IMR-90 (cell line): ENCODE data around the gene GRAMD2A. TPM values are rescaled to one million over a fixed set of nuclear protein-coding genes. Genes with fewer than 3 reads are reported as not detected.

Experiments used
- ATAC-seq: fragments of 200-7000 bp; cut with Tn5 transposase; 2 replicates; pipeline ENCODE4 v1.9.1; 2020; ENCODE audit warnings: low read depth, mild to moderate bottlenecking, moderate library complexity
- BruUV-seq: library from RNA; stranded (reverse); fragments of 400-500 nt; replicated peaks from 2 replicates; lab custom pipeline; 2021; lab: Mats Ljungman, UMichigan
- CTCF ChIA-PET: fragments of 300-600 bp; formaldehyde crosslinking; extraction: SDS; loops from one replicate; lab custom pipeline; 2021; ENCODE audit warnings: antibody characterized with exemption; lab: Yijun Ruan, JAX
- POLR2A ChIA-PET: fragments of 300-600 bp; sonication (Branson Sonifier 250); formaldehyde crosslinking; loops from one replicate; lab custom pipeline; 2022; ENCODE audit warnings: antibody characterized with exemption; ENCODE audit not compliant: unreplicated experiment; lab: Charles Lee
- DNase-seq: peaks from one replicate; pipeline ENCODE4 v3.0.0; 2013
- H2AFZ ChIP-seq: replicated peaks from 2 replicates; pipeline ENCODE3; 2013; ENCODE audit warnings: low read length, mild to moderate bottlenecking; ENCODE audit not compliant: poor library complexity
- H2AK5ac ChIP-seq: 2 replicates; pipeline ENCODE4 v1.6.1; 2013; ENCODE audit warnings: low read depth, low read length, inconsistent platforms
- H2AK9ac ChIP-seq: replicated peaks from 2 replicates; pipeline ENCODE3; 2013; ENCODE audit warnings: mild to moderate bottlenecking, low read depth, low read length, moderate library complexity; ENCODE audit not compliant: poor library complexity
- H2BK120ac ChIP-seq: 2 replicates; pipeline ENCODE4 v1.6.1; 2013; ENCODE audit warnings: low read depth, low read length, inconsistent platforms
- H2BK15ac ChIP-seq: 3 replicates; pipeline ENCODE4 v1.6.1; 2013; ENCODE audit warnings: low read depth, low read length, inconsistent platforms
- H2BK20ac ChIP-seq: 2 replicates; pipeline ENCODE4 v1.6.1; 2013; ENCODE audit warnings: low read depth, mild to moderate bottlenecking, inconsistent platforms, low read length, moderate library complexity
- H2BK5ac ChIP-seq: 2 replicates; pipeline ENCODE4 v1.6.1; 2013; ENCODE audit warnings: mild to moderate bottlenecking, low read depth, low read length, inconsistent platforms; ENCODE audit not compliant: poor library complexity, severe bottlenecking
- H3K14ac ChIP-seq: replicated peaks from 2 replicates; pipeline ENCODE4 v1.6.1; 2013; ENCODE audit warnings: low read depth, low read length, inconsistent platforms
- H3K18ac ChIP-seq: 2 replicates; pipeline ENCODE4 v1.6.1; 2013; ENCODE audit warnings: low read depth, low read length, control low read depth
- H3K23ac ChIP-seq: 2 replicates; pipeline ENCODE4 v1.6.1; 2013; ENCODE audit warnings: low read depth, low read length, inconsistent platforms
- H3K27ac ChIP-seq: 2 replicates; pipeline ENCODE4 v1.5.1; 2013; ENCODE audit warnings: mild to moderate bottlenecking, control low read depth, low read length; ENCODE audit not compliant: insufficient read depth
- H3K27me3 ChIP-seq: 2 replicates; pipeline ENCODE4 v1.6.1; 2013; ENCODE audit warnings: low read length; ENCODE audit not compliant: control insufficient read depth, insufficient read depth
- H3K36me3 ChIP-seq: 2 replicates; pipeline ENCODE4 v1.6.1; 2013; ENCODE audit warnings: low read length, mixed read lengths; ENCODE audit not compliant: control insufficient read depth, insufficient read depth
- H3K4ac ChIP-seq: 2 replicates; pipeline ENCODE4 v1.6.1; 2013; ENCODE audit warnings: low read depth, low read length, inconsistent platforms
- H3K4me1 ChIP-seq: 2 replicates; pipeline ENCODE4 v1.6.1; 2013; ENCODE audit warnings: low read length, mixed read lengths; ENCODE audit not compliant: control insufficient read depth, insufficient read depth
- H3K4me2 ChIP-seq: 2 replicates; pipeline ENCODE4 v1.6.1; 2013; ENCODE audit warnings: low read depth, mild to moderate bottlenecking, control low read depth, low read length, moderate library complexity
- H3K4me3 ChIP-seq: 2 replicates; pipeline ENCODE4 v1.5.1; 2013; ENCODE audit warnings: low read depth, mild to moderate bottlenecking, control low read depth, low read length, moderate library complexity; ENCODE audit not compliant: insufficient read depth
- H3K56ac ChIP-seq: 2 replicates; pipeline ENCODE4 v1.6.1; 2013; ENCODE audit warnings: low read length, inconsistent platforms; ENCODE audit not compliant: insufficient read depth; ENCODE audit errors: extremely low read depth
- H3K79me1 ChIP-seq, 2 experiments: 2 replicates each; pipeline ENCODE4 v1.6.1; 2013; ENCODE audit warnings: low read length in 2 of 2, inconsistent platforms in 1 of 2, low read depth in 1 of 2
- H3K9ac ChIP-seq: 2 replicates; pipeline ENCODE4 v1.6.1; 2013; ENCODE audit warnings: low read depth, low read length, control low read depth
- H3K9me1 ChIP-seq: 2 replicates; pipeline ENCODE4 v1.6.1; 2013; ENCODE audit warnings: low read length, inconsistent platforms; ENCODE audit not compliant: insufficient read depth
- H3K9me3 ChIP-seq: 2 replicates; pipeline ENCODE4 v1.6.1; 2013; ENCODE audit warnings: low read length; ENCODE audit not compliant: control insufficient read depth, insufficient read depth
- H4K20me1 ChIP-seq: 2 replicates; pipeline ENCODE4 v1.6.1; 2013; ENCODE audit warnings: low read length, inconsistent platforms; ENCODE audit not compliant: insufficient read depth
- H4K5ac ChIP-seq: 2 replicates; pipeline ENCODE4 v1.6.1; 2013; ENCODE audit warnings: mild to moderate bottlenecking, low read depth, low read length, control low read depth
- H4K8ac ChIP-seq, 2 experiments: 2 replicates each; pipeline ENCODE4 v1.6.1; 2013; ENCODE audit warnings: low read depth in 2 of 2, low read length in 2 of 2, control low read depth in 1 of 2, inconsistent platforms in 1 of 2
- H4K91ac ChIP-seq: 2 replicates; pipeline ENCODE4 v1.6.1; 2013; ENCODE audit warnings: low read depth, low read length, inconsistent platforms; ENCODE audit not compliant: insufficient read depth
- CEBPB ChIP-seq: IDR thresholded peaks from 2 replicates; pipeline ENCODE4 v1.6.1; 2012; ENCODE audit warnings: low read depth, low read length, improper control_type of control experiment
- MAFK ChIP-seq: IDR thresholded peaks from 2 replicates; pipeline ENCODE4 v1.6.1; 2012; ENCODE audit warnings: low read depth, low read length, improper control_type of control experiment
- RAD21 ChIP-seq: IDR thresholded peaks from 2 replicates; pipeline ENCODE4 v1.6.1; 2012; ENCODE audit warnings: low read length, improper control_type of control experiment
- RFX5 ChIP-seq: IDR thresholded peaks from 2 replicates; pipeline ENCODE4 v1.8.0; 2012; ENCODE audit warnings: low read depth, mild to moderate bottlenecking, low read length, moderate library complexity
- WGBS, 2 experiments: methylation state at CpG; one replicate each; pipeline versions ENCODE4 v1.1.5 to v1.1.7; 2013; ENCODE audit warnings: missing lambda C conversion rate in 2 of 2; ENCODE audit not compliant: insufficient read length in 1 of 2; ENCODE audit errors: extremely low coverage in 2 of 2; 5-methylcytosine and 5-hydroxymethylcytosine counted together
- dilution Hi-C: fragments of 300-500 bp; cut with HindIII; formaldehyde crosslinking; loops from one replicate; pipeline ENCODE4 v1.14.3; 2018; ENCODE audit warnings: low sequenced_read_pairs; ENCODE audit not compliant: unreplicated experiment
- in situ Hi-C: fragments of 300-500 bp; cut with MboI; formaldehyde crosslinking; loops from 3 replicates; pipeline ENCODE4 v1.14.3; 2019; ENCODE audit warnings: low sequenced_read_pairs, inconsistent platforms, mixed read lengths
- intact Hi-C: fragments of 100-400 bp; cut with micrococcal nuclease; formaldehyde crosslinking; loops from 2 replicates; pipeline ENCODE4 v1.10.0; 2022
- polyA plus RNA-seq, 3 experiments: library from polyadenylated mRNA; depleted of rRNA; stranded (reverse); fragments of >200 nt; gene quantifications; 2 replicates each; pipeline ENCODE4 v1.2.3, GENCODE V29; 2012; ENCODE audit warnings: low replicate concordance in 1 of 3
- total RNA-seq: library from RNA; depleted of rRNA; stranded (reverse); fragments of >200 nt; gene quantifications from 2 replicates; pipeline ENCODE4 v1.2.3, GENCODE V29; 2012

GRAMD2A gene
- total and polyA plus RNA-seq, 2 of the 4 experiments (the other 2 are of a cell fraction): 0.14 to 0.18 TPM

- Histone ChIP-seq H4K20me1 (no peaks in the 10 kb centered on the region), H3K4me2 (no peak overlapping the region), H4K8ac (no peak overlapping the region), H3K36me3 (0 out of 2 replicates have a peak, but pooled peaks cover 4% of the 10 kb centered on the region), H3K9me1 (no peaks in the 10 kb centered on the region), H2AK9ac (no peak overlapping the region), H3K9me3 (no peaks in the 10 kb centered on the region), H3K27me3 (no peaks in the 10 kb centered on the region), H3K18ac (no peak overlapping the region), H4K91ac (no peak overlapping the region), H2BK120ac (no peak overlapping the region), H2BK5ac (no peak overlapping the region), H3K56ac (no peak overlapping the region), H3K27ac (no peak overlapping the region), H3K4ac (no peak overlapping the region), H3K14ac (no peak overlapping the region), H4K5ac (no peak overlapping the region), H3K79me1 (no peaks in the 10 kb centered on the region), H3K4me3 (no peak overlapping the region), H3K4me1 (peaks cover 4% of the 10 kb centered on the region), H3K23ac (no peak overlapping the region), H2AK5ac (no peak overlapping the region), H3K9ac (no peak overlapping the region), H2BK15ac (no peak overlapping the region), H2BK20ac (no peak overlapping the region), H2AFZ (no peak overlapping the region)
- ChIA-PET CTCF (interaction anchor here (0.9 kb wide), 1 partner anchor 289 kb away, joined by 3 read pairs; no protein-coding TSS in a partner anchor), POLR2A (no interaction called here)
- no TSS peak for BruUV-seq
- DNase-seq (no peak), ATAC-seq (no peak)
- intact Hi-C loops: no loop called here
- WGBS, 2 experiments: no CpG with 5 or more reads among the region's 3 CpGs
- TF ChIP-seq RAD21 (no peak), CEBPB (no peak), MAFK (no peak), RFX5 (no peak)
- in situ Hi-C loops: no loop called here
- dilution Hi-C loops: no loop called here
These were observed 57.5 kb downstream of the GRAMD2A start for GRCh38 chr15:72140088-72140487.
